ENCODE results near the gene TH.
"Not testable (repeated sequence)": the region's sequence is repeated elsewhere in the genome, so short reads cannot be mapped to it uniquely, and the experiment has no call there.

The TH gene

GRCh38 chr11:2194877-2195755, 23.5 kb upstream of the TH start:
- peak; percentile 43 for DNase-seq

DNA sequence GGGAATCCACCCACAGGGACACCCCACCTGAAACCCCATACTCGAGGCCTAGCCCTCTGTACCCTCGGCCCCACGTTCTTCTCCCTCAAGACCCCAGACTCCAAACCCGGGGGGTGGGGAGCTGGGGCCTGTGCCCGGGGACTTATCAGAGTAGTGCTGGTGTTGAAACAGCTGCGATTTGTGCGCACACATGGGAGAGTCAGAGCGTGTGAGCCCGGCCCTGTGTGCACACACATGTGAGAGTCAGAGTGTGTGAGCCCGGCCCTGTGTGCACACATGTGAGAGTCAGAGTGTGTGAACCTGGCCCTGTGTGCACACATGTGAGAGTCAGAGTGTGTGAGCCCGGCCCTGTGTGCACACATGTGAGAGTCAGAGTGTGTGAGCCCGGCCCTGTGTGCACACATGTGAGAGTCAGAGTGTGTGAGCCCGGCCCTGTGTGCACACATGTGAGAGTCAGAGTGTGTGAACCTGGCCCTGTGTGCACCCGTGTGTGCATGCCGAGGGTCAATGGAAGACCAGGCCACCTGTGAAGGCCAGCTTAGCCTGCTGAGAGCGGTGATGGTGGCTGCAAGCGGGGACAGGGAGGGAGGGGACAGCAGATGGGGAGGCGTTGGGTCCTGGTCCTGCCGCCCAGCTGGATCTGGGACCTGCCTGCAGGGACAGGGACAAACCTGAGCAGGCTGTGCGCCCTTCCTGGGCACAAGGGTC, 22.4 kb upstream of the TH start:
- not testable (repeated sequence) for DNase-seq

GRCh38 chr11:2193099-2193887, 21.7 kb upstream of the TH start:
- DNase-seq, result no peak

DNA sequence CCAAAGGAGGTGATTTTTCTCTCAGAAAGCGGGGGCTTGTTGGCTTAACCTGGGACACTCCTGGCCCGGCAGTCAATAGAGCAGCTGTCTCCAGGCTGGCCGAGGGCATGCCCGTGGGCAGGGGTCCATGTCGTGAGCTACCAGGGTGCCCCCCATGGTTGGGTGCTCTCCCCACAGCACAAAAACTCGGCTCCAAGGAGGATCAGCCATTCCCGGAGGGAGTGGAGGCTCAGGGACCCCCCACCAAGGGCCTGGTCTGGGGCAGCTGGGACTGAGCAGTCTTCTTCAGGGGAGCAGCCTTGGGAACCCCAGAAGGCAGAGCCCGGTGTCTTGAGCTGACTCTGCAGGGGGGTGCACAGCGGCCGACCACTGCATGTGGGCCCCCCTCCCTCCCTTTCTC, 20.8 kb upstream of the TH start:
- DNase-seq, result no peak

- DNase-seq, result no peak
Measured at GRCh38 chr11:2191883-2192282, 20.3 kb upstream of the TH start.

- DNase-seq, result no peak
Measured at GRCh38 chr11:2190657-2191471, 19.2 kb upstream of the TH start.

GRCh38 chr11:2189938-2190656, 18.5 kb upstream of the TH start:
- DNase-seq, result no peak

- no peak for DNase-seq
Measured at GRCh38 chr11:2188745-2189144, 17.1 kb upstream of the TH start.

DNA sequence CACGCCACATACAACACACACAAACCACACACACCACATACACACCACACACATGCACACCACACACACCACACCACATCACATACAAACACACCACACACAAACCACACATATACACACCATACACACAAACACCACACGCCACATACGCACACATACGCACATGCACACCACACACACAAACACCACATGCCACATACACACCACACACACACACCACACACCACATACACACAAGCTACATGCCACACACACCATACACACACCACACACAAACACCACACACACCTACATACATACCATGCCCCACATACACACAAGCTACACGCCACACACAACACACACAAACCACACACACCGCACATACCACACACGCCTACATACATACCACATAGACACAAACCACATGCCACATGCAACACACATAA, 15.7 kb upstream of the TH start:
- no peak for DNase-seq

GRCh38 chr11:2186669-2187279, 15.2 kb upstream of the TH start:
- DNase-seq, result peak; percentile 55

- no peak for DNase-seq
Measured at GRCh38 chr11:2185324-2186085, 13.9 kb upstream of the TH start.

- no peak for DNase-seq
Measured at GRCh38 chr11:2182692-2183474, 11.3 kb upstream of the TH start.

- no peak for DNase-seq
Measured at GRCh38 chr11:2182075-2182474, 10.5 kb upstream of the TH start.

DNA sequence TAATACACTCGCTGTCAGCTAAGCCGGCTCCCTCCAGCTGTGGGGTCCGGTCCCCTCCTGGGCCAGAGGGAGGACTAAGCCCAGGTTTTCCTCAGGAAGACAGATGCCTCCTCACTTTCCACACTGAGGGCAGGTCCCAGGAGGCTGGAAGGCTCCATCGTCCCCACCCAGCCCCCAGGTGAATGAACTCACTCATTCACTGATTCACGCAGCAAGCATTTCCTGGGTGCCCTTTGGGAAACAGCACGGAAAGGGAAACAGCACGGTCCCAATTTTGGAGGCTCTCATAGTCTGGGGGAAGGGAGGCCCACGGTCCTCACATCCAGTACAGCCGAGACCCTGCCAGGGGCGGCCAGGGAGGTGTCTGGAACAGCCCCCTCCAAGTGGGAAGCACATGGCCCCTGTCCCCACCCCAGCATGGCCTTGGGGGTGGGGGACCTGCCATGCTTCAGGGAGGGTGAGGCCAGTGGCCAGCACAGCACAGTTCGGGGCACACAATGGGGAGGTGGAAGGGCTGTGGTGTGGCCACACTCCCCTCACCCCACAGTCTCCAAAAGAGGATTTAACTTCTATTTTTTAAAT, 9.3 kb upstream of the TH start:
- DNase-seq, result no peak

DNA sequence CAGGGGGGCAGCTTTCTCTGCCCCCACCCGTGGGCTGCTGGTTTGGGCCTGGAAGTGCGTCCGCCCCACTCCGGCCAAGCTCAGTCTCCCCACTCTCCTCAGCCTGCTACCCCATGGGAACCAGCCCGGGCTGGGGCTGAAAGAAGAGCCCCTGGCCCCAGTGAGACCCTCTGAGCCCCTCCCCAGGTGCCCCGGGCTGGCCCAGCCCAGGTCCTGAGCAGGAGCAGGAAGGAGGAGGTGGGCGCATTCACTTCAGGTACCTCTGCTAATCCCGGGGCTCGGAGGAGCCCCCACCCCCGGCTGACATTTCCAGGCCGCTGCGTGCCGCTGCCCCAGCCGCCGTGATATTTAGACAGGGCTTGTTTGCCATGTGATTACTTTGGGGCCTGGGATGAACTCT, 8.7 kb upstream of the TH start:
- no peak for DNase-seq

DNA sequence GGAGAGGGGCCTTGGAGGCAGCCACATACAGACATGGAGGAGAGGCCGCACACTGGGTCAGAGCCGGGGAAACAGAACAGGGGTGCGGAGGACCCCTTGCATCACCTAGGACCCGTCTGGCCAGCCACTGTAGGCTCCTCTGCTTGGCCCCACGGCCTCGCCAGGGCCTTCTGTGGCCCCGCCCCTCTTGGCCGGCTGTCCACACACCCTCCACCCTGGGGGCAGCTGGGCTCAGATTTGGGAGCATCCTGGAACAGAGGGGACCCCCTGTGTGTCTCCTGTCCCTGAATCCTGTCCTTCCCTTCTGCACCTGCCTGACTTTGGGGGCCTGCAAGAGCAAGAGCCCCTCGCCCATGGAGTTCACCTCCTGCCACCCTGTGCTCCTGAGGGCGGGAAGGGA, 7.9 kb upstream of the TH start:
- no peak for DNase-seq

DNA sequence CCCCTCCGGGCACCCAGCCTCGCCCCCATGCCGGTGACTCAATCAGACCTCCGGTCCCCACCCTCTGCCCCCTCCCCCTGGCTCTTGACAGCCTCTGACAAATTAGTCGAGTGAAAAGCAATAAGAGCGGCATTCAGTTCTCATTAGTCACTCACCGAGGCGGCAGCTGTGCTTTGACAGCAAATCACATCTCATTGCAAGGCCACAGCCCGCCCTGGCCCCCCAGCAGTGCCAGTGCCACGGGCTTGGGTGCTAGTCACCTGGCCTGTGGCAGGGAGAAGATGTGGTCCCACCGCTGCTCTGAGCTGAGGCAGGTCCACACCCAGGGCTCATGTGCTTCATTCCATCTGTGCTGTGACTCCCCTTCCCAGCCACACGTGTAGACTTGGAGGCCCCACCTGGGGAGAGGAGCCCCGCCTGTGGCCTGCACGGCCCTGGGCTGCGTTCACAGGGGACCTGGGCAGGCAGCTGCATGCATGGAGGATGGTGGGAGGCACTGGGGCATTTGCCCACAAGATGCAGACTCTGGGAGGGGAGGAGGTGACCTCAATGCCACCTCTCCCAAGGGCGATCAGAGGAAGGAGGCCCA, 7.4 kb upstream of the TH start:
- no peak for DNase-seq

- DNase-seq, result not testable (repeated sequence)
Measured at GRCh38 chr11:2178055-2178773, 6.6 kb upstream of the TH start.
